ENCODE results near the gene ZNF648.
"Not testable (repeated sequence)": the region's sequence is repeated elsewhere in the genome, so short reads cannot be mapped to it uniquely, and the experiment has no call there.

Gene ZNF648

GRCh38 chr1:182061594-182061993 is at the start of gene ZNF648:
Gene ZNF648 (minus strand): TSS chr1:182061712. CDS start chr1:182058010, 3,702 bp downstream.
- no peak for FAIRE-seq

- no peak for FAIRE-seq
These were observed 49.1 kb upstream of the ZNF648 start for GRCh38 chr1:182110635-182111034.

GRCh38 chr1:182109771-182110170 is 48.3 kb upstream of the ZNF648 start:
- no peak for FAIRE-seq

GRCh38 chr1:182107209-182107608 is 45.7 kb upstream of the ZNF648 start:
- no peak for FAIRE-seq

- no peak for FAIRE-seq
These were observed 40.5 kb upstream of the ZNF648 start for GRCh38 chr1:182102043-182102416.

GRCh38 chr1:182101415-182102042 is 40.0 kb upstream of the ZNF648 start:
- no peak for FAIRE-seq

GRCh38 chr1:182098301-182098700 is 36.8 kb upstream of the ZNF648 start:
- FAIRE-seq = no peak

GRCh38 chr1:182095946-182096345 is 34.4 kb upstream of the ZNF648 start:
- FAIRE-seq = no peak

- FAIRE-seq = not testable (repeated sequence)
These were observed 33.0 kb upstream of the ZNF648 start for GRCh38 chr1:182094514-182095005.

- FAIRE-seq = no peak
These were observed 32.3 kb upstream of the ZNF648 start for GRCh38 chr1:182093781-182094180.

- FAIRE-seq = no peak
These were observed 30.8 kb upstream of the ZNF648 start for GRCh38 chr1:182092336-182092735.

- no peak for FAIRE-seq
These were observed 29.6 kb upstream of the ZNF648 start for GRCh38 chr1:182091083-182091482.

GRCh38 chr1:182087719-182088350 is 26.3 kb upstream of the ZNF648 start:
- FAIRE-seq = no peak

GRCh38 chr1:182087304-182087703 is 25.8 kb upstream of the ZNF648 start:
- FAIRE-seq = no peak

- FAIRE-seq = no peak
These were observed 25.1 kb upstream of the ZNF648 start for GRCh38 chr1:182086620-182087019.

GRCh38 chr1:182086136-182086535 is 24.6 kb upstream of the ZNF648 start:
- FAIRE-seq = no peak

GRCh38 chr1:182085726-182086125 is 24.2 kb upstream of the ZNF648 start:
- no peak for FAIRE-seq

GRCh38 chr1:182084487-182085316 is 23.2 kb upstream of the ZNF648 start:
- no peak for FAIRE-seq

GRCh38 chr1:182083851-182084486 is 22.5 kb upstream of the ZNF648 start:
- FAIRE-seq = no peak

- FAIRE-seq = no peak
These were observed 19.6 kb upstream of the ZNF648 start for GRCh38 chr1:182080955-182081582.

- no peak for FAIRE-seq
These were observed 18.5 kb upstream of the ZNF648 start for GRCh38 chr1:182080040-182080439.

GRCh38 chr1:182071924-182072323 is 10.4 kb upstream of the ZNF648 start:
- no peak for FAIRE-seq

- no peak for FAIRE-seq
These were observed 7.5 kb upstream of the ZNF648 start for GRCh38 chr1:182069028-182069466.

All from A204.1 (cell line).